Hepatocyte (in vitro differentiated cells): ENCODE data around the gene GLP2R. TPM values are rescaled to one million over a fixed set of nuclear protein-coding genes. Genes with fewer than 3 reads are reported as not detected.

Experiments used
- DNase-seq: peaks from one replicate; pipeline ENCODE4 v3.0.0-alpha.2; 2016; ENCODE audit warnings: low spot score
- H2AFZ ChIP-seq: fragments of 200-600 bp; sonication (generic); 2 replicates; pipeline ENCODE4 v1.6.0; 2016; ENCODE audit warnings: antibody characterized with exemption, mild to moderate bottlenecking
- H3K27ac ChIP-seq: fragments of 200-600 bp; sonication (generic); 2 replicates; pipeline ENCODE4 v1.5.1; 2016; ENCODE audit warnings: mild to moderate bottlenecking
- H3K27me3 ChIP-seq: fragments of 200-600 bp; sonication (generic); 2 replicates; pipeline ENCODE4 v1.6.1; 2016
- H3K36me3 ChIP-seq: fragments of 200-600 bp; sonication (generic); replicated peaks from 2 replicates; pipeline ENCODE4 v1.5.1; 2016; ENCODE audit warnings: low read depth; ENCODE audit not compliant: insufficient read depth
- H3K4me1 ChIP-seq: fragments of 200-600 bp; sonication (generic); 2 replicates; pipeline ENCODE4 v1.5.1; 2016; ENCODE audit warnings: mild to moderate bottlenecking, moderate library complexity; ENCODE audit not compliant: insufficient read depth
- H3K4me2 ChIP-seq: fragments of 200-600 bp; sonication (generic); 2 replicates; pipeline ENCODE4 v1.6.0; 2016
- H3K4me3 ChIP-seq: fragments of 200-600 bp; sonication (generic); 2 replicates; pipeline ENCODE4 v1.5.1; 2016; ENCODE audit warnings: mild to moderate bottlenecking
- H3K79me2 ChIP-seq: fragments of 200-600 bp; sonication (generic); 2 replicates; pipeline ENCODE4 v1.6.0; 2017; ENCODE audit warnings: mild to moderate bottlenecking
- H3K9me2 ChIP-seq: fragments of 200-600 bp; sonication (generic); replicated peaks from 2 replicates; pipeline ENCODE4 v1.6.0; 2017; ENCODE audit warnings: mild to moderate bottlenecking; ENCODE audit not compliant: insufficient read depth
- H3K9me3 ChIP-seq: fragments of 200-600 bp; sonication (generic); 2 replicates; pipeline ENCODE4 v1.5.1; 2016; ENCODE audit warnings: low read depth, mild to moderate bottlenecking
- H4K20me1 ChIP-seq: fragments of 200-600 bp; sonication (generic); 2 replicates; pipeline ENCODE4 v1.6.0; 2016; ENCODE audit warnings: mild to moderate bottlenecking; ENCODE audit not compliant: insufficient read depth, poor library complexity, severe bottlenecking
- CTCF ChIP-seq: fragments of 200-600 bp; sonication (generic); IDR thresholded peaks from 2 replicates; pipeline ENCODE4 v1.5.1; 2016; ENCODE audit warnings: antibody characterized with exemption, mild to moderate bottlenecking; ENCODE audit not compliant: poor library complexity
- EZH2 ChIP-seq: fragments of 200-600 bp; sonication (generic); IDR thresholded peaks from 2 replicates; pipeline ENCODE4 v1.6.1; 2016; ENCODE audit warnings: antibody characterized with exemption, mild to moderate bottlenecking, borderline replicate concordance
- EZH2phosphoT487 ChIP-seq: fragments of 200-600 bp; sonication (generic); IDR thresholded peaks from one replicate; pipeline ENCODE4 v1.6.1; 2018; ENCODE audit warnings: antibody characterized with exemption, mild to moderate bottlenecking, low read depth, moderate library complexity; ENCODE audit not compliant: unreplicated experiment, severe bottlenecking
- WGBS: methylation state at CpG from one replicate; pipeline ENCODE4 v1.1.6; 2016; ENCODE audit warnings: low lambda C conversion rate; ENCODE audit errors: missing lambda C conversion rate; 5-methylcytosine and 5-hydroxymethylcytosine counted together
- polyA plus RNA-seq: library from polyadenylated mRNA; unstranded; fragments of >200 nt; fragmentation: Nextera tagmentation; extraction: Ambion mirVana; gene quantifications from 2 replicates; pipeline ENCODE4 v1.2.1, GENCODE V29; 2016
- total RNA-seq: library from RNA; depleted of rRNA; stranded (reverse); fragments of >200 nt; gene quantifications from 2 replicates; pipeline ENCODE4 v1.2.3, GENCODE V29; 2014

The GLP2R gene
- total and polyA plus RNA-seq, 2 experiments from 2014 or later = 1.5 to 3.3 TPM

GRCh38 chr17:9904277-9905077 lies 78.8 kb downstream of the GLP2R start:
- no peak overlapping the region for H3K27ac ChIP-seq
- no peaks in the 10 kb centered on the region for H3K36me3 ChIP-seq
- H4K20me1 ChIP-seq = no peaks in the 10 kb centered on the region
- H3K4me2 ChIP-seq = no peak overlapping the region
- H2AFZ ChIP-seq = no peak overlapping the region
- H3K4me3 ChIP-seq = no peak overlapping the region
- no peak for TF ChIP-seq CTCF
- no peak for TF ChIP-seq EZH2
- no peak for TF ChIP-seq EZH2phosphoT487
- H3K79me2 ChIP-seq = no peaks in the 10 kb centered on the region
- WGBS = 97% methylated on average over 34 of the region's 35 CpGs
- H3K27me3 ChIP-seq = no peaks in the 10 kb centered on the region
- peaks cover 8% of the 10 kb centered on the region for H3K4me1 ChIP-seq
- DNase-seq = no peak
- no peaks in the 10 kb centered on the region for H3K9me3 ChIP-seq
- H3K9me2 ChIP-seq = no peaks in the 10 kb centered on the region

- Histone ChIP-seq H2AFZ (no peak within 1 kb of the TSS), H3K4me3 (no peak within 1 kb of the TSS), H3K4me2 (no peak within 1 kb of the TSS), H3K27me3 (no peaks in the 10 kb centered on the region), H3K9me3 (no peaks in the 10 kb centered on the region), H3K9me2 (no peaks in the 10 kb centered on the region), H3K79me2 (no peaks in the 10 kb centered on the region), H3K27ac (no peak within 1 kb of the TSS), H4K20me1 (no peaks in the 10 kb centered on the region), H3K36me3 (no peaks in the 10 kb centered on the region), H3K4me1 (peaks cover 4% of the 10 kb centered on the region)
- 95% methylated on average over 9 of the region's 11 CpGs for WGBS
- TF ChIP-seq EZH2phosphoT487 (no peak), EZH2 (no peak), CTCF (no peak)
- DNase-seq = no peak
Measured at GRCh38 chr17:9905078-9905415, 79.3 kb downstream of the GLP2R start, which contains the start of gene RCVRN. Gene RCVRN (minus strand): TSS chr17:9905271. CDS start chr17:9905180, 91 bp downstream.

- Histone ChIP-seq H3K27ac (no peak overlapping the region), H3K36me3 (no peaks in the 10 kb centered on the region), H3K4me2 (no peak overlapping the region), H3K9me2 (no peaks in the 10 kb centered on the region), H3K27me3 (no peaks in the 10 kb centered on the region), H3K79me2 (no peaks in the 10 kb centered on the region), H3K9me3 (no peaks in the 10 kb centered on the region), H3K4me1 (peaks cover 4% of the 10 kb centered on the region), H3K4me3 (no peak overlapping the region), H2AFZ (no peak overlapping the region), H4K20me1 (no peaks in the 10 kb centered on the region)
- DNase-seq = peak; percentile 40
- TF ChIP-seq CTCF = peak; percentile 42
- TF ChIP-seq EZH2phosphoT487 = no peak
- WGBS = 29% methylated on average over 4 of the region's 4 CpGs
Measured at GRCh38 chr17:9905902-9906301, 80.2 kb downstream of the GLP2R start.
